HG03520 (cell line): ENCODE results near the gene C17orf58.
"Not testable (repeated sequence)": the region's sequence is repeated elsewhere in the genome, so short reads cannot be mapped to it uniquely, and the experiment has no call there.

ENCODE experiments used
- ATAC-seq: cut with Tn5 transposase; IDR thresholded peaks from one replicate; pipeline ENCODE4 v1.9.1; 2021; ENCODE audit warnings: mild to moderate bottlenecking, moderate library complexity; ENCODE audit not compliant: unreplicated experiment

Gene C17orf58

GRCh38 chr17:68004201-68004600 is 7.9 kb upstream of the C17orf58 start:
- ATAC-seq, result no peak

- ATAC-seq, result no peak
These were observed 3.1 kb upstream of the C17orf58 start for GRCh38 chr17:67999291-67999911.

GRCh38 chr17:67998466-67998865 is 2.2 kb upstream of the C17orf58 start:
- no peak for ATAC-seq

DNA sequence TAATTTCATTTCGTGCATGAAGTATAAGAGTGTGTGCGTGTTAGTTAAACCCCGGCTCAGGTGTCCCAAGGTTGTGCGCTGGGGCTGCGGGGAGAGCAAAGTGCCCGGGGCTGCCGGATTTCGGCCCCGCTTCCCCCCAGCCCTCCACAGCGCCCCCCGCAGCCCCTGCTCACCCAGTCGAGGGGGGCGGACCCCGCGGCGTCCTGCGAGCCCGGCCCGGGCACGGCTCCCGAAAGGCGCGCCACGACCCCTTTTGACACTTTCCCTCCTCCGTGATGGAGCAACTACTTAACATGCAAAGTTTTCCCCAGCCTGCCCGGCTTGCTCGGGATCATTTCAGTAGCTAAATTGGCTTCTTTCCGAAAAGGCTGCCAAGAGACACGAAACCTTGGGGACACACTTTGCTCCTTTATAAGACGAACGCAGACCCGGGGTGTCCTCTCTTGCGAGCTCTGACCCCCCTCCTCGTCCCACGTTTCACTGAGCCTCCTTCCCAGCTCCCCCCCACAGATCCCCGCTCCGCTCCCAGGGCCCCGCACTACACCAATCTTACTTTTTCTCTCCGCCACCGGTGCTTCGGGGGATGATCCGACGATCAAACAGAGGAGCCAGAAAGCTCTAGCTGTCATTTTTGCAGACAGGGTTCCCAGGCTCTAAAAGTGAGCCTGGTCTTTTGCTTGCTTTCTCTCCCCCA is 552 bp downstream of the C17orf58 start:
- ATAC-seq, result no peak

DNA sequence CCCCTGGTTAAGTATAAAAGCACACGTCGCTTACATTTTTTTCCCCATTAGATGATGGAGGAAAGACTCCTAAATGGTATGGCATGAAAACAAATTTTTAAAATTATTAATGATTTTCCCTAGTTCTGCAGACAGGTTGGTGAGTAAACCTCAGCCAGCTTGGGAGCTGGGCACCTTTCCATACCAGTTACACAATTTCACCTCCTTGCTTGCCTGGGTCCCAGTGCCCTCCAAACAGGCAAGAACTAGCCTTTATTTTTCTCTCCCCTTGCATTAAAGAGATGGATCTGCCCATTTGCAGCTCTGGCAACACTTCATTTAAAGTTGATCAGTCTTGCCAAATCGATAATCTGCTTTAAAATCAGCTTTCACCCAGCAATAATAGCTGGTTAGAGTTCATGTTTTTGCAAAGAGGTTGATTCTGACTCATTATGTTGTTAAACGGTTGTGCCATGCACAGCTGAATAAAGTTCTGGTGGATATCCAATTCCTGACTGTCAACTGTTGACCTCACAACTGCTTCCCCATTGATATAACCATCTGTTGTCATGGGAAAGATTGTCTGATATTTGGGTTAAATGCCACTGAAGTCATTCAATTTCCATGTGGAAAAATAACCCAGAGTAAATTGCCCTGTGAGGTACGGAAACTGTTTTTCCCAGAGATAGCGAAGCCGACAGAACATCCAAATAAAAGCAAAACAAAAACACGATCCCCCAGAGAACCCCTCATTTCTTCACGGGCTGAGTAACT is 1.3 kb downstream of the C17orf58 start:
- ATAC-seq, result no peak

DNA sequence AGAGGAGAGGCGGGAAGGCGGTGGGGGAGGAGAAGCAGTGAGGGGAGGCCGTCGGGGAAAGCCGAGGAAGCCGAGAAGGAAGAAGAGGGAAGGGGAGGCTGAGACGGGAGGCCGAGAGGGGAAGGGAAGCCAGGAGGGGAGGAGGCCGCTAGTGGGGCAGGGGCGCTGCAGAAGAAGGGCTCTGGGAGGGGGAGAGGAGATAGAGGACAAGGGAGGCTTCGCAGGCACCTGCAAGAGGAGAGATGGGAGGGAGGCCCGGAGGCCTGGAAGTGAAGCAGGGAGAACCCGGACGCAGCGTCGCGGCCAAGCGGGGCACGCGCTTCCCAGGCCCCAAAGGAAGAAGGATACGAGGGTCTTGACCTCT is 2.3 kb downstream of the C17orf58 start:
- no peak for ATAC-seq

GRCh38 chr17:67993153-67993997 is 2.9 kb downstream of the C17orf58 start:
- peak; percentile 72 for ATAC-seq

GRCh38 chr17:67992548-67993152 is 3.6 kb downstream of the C17orf58 start:
- ATAC-seq, result no peak

DNA sequence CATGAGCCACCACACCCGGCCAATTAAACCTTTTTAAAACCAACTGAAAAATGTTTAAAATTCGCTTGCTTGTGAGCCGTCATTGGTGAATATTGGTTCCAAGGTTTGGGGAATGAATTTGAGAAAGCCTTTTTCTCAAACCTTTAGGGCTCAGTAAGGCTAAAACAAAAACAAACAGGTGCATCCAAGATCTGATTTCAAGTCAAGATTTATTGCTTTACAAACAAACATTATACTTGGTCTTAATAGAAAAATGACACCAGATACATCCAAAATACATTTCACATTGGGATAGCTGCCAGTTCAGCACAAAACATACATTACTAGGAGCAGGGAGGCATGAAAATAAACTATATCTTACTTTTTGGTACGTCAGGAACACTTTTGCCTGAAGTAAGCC is 5.4 kb downstream of the C17orf58 start:
- no peak for ATAC-seq

- ATAC-seq, result no peak
These were observed 12.9 kb downstream of the C17orf58 start for GRCh38 chr17:67983383-67983688.

- ATAC-seq, result no peak
These were observed 13.4 kb downstream of the C17orf58 start for GRCh38 chr17:67982686-67983382.

DNA sequence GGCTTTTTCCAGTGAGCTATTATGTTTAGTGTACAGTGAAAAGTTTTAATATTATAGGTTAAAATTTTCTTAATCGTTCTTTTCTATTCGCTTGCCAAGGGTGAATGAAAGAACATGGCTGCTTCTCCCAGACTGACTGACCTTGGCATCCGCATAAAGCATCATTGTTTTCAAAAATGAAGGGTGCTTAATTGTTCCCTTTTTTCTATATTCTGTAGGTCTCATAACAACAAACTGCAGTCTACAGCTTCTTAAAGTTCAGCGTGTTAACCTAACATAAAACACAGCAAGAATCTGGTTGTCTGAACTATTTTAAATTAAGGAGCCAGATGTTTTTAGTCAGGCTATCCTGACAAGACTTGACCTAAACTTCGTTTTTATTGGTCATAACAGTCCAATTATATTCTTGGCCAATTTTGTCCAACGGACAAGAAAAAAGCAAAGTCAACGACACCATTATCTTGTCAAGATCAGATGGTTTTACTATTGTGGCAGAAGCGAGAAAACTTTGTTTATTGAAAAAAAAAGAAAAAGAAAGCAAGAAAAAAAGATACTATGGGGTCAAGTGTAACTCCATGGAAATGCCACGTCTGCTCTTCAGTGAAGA is 14.1 kb downstream of the C17orf58 start:
- ATAC-seq, result no peak

GRCh38 chr17:67980883-67981282 is 15.4 kb downstream of the C17orf58 start:
- not testable (repeated sequence) for ATAC-seq

- no peak for ATAC-seq
These were observed 15.8 kb downstream of the C17orf58 start for GRCh38 chr17:67980456-67980855.

DNA sequence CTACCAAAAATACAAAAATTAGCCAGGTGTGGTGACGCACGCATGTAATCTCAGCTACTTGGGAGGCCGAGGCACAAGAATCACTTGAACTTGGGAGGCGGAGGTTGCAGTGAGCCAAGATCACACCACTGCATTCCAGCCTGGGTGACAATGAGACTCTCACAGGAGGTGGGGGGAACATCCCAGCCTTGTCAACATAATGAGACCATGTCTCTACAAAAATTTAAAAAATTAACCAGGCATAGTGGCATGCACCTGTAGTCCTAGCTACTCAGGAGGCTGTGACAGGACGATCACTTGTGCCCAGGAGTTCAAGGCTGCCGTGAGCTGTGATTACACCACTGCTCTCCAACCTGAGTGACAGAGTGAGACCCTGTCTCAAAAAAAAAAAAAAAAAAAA is 20.0 kb downstream of the C17orf58 start:
- not testable (repeated sequence) for ATAC-seq

DNA sequence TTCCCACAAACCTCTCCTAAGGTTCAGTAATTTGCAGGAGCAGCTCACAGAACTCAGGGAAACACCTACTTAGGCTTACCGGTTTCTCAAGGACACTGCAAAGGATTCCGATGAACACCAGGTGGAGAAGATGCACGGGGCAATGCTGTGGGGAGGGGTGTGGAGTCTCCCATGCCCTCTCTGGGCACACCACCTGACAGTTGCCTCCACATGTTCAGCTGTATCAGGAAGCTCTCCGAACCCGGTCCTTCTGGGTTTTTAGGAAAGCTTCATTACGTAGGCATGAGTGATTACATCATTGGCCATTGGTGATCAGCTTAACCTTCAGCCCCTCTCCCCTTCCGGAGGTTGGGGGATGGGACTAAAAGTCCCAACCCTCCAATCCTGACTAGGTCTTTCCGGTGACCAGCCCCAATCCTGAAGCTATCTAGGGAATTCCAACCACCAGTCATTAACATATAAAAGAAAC is 21.6 kb downstream of the C17orf58 start:
- no peak for ATAC-seq

GRCh38 chr17:67974185-67974584 is 22.1 kb downstream of the C17orf58 start:
- no peak for ATAC-seq

DNA sequence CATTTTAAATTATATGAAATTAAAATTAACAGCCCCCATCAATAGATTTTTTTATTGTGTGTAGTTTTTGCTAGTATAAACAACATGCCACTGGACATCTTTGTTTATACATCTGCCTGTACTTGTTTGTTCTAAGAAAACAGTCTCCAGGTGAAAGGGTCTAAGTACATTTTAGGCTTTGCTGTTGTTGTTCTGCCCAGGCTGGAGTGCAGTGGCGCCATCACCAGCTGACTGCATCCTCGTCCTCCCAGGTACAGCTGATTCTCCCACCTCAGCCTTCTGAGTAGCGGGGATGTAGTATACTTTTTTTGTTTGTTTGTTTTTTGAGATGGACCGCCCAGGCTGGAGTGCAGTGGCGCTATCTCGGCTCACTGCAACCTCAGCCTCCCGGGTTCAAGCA is 25.5 kb downstream of the C17orf58 start:
- no peak for ATAC-seq

DNA sequence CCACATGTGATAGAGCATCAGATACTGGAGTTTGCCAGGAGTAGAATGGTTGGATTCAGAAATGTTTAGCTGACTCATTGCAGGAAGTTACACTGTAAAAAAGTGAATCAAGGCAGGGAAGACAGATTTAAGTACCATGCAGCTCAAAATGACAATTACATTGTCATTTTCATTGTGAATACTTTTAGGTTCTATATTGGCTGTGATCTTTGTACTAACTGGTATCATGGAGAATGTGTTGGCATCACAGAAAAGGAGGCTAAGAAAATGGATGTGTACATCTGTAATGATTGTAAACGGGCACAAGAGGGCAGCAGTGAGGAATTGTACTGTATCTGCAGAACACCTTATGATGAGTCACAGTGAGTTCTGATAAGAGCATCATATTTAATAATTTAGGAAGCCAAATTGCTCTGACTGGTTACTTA is 33.1 kb downstream of the C17orf58 start:
- peak; percentile 50 for ATAC-seq

DNA sequence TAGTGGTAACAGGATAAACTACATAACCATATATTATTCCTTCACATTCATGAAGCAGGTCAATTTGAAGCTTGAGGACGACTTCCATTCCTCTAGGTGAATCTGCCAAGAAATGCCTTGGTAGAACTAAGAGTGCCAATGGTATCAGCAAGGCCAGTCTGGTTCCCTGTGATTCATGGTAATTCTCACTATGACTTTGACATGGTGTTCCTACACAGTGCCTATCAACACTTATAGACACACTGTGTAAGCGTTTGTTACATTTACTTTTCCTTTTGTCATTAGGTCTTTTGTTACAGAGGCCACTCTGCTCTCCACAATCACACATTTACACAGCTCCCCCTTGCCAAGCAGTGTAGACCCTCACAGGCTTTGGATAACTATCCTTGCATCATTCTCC is 34.1 kb downstream of the C17orf58 start:
- ATAC-seq, result not testable (repeated sequence)
